A549 (cell line): ENCODE data around the gene TPSAB1. TPM values are rescaled to one million over a fixed set of nuclear protein-coding genes. Genes with fewer than 3 reads are reported as not detected.
"Not testable (repeated sequence)": the region's sequence is repeated elsewhere in the genome, so short reads cannot be mapped to it uniquely, and the experiment has no call there.

Experiments used
- ATAC-seq, 2 experiments: fragments of 200-7000 bp in 1 of 2; fragments of >200 bp in 1 of 2; cut with Nextera tagmentation in 1 of 2; cut with Tn5 transposase in 1 of 2; 3 replicates each; pipeline versions ENCODE4 v1.8.0 to v1.9.1; 2018 to 2020; ENCODE audit warnings: mild to moderate bottlenecking in 1 of 2, moderate library complexity in 1 of 2
- CTCF ChIA-PET: fragments of 300-600 bp; sonication (Branson Sonifier 250); formaldehyde crosslinking; extraction: SDS; loops from one replicate; lab custom pipeline; 2021; ENCODE audit warnings: antibody characterized with exemption, inconsistent platforms; lab: Yijun Ruan, JAX
- POLR2A ChIA-PET: fragments of 350-600 bp; formaldehyde crosslinking; extraction: SDS; loops from one replicate; lab custom pipeline; 2021; ENCODE audit warnings: antibody characterized with exemption, inconsistent platforms; lab: Yijun Ruan, JAX
- DNase-seq, 2 experiments: peaks; one replicate each; pipeline versions ENCODE4 v3.0.0 to v3.0.0-alpha.2; 2011 to 2016; ENCODE audit warnings: low read depth in 1 of 2, low spot score in 1 of 2
- FAIRE-seq: peaks from 2 replicates; lab custom pipeline; 2011; peaks lifted over from hg19 to GRCh38; lab: Jason Lieb, UNC
- H3K27ac ChIP-seq, 2 experiments: fragments of >200 bp; sonication (Bioruptor Twin); formaldehyde crosslinking; 3 replicates each; pipeline ENCODE4 v1.5.1; 2016 to 2017
- H3K4me1 ChIP-seq: fragments of >200 bp; sonication (Bioruptor Twin); formaldehyde crosslinking; 3 replicates; pipeline ENCODE4 v1.6.1; 2016
- H3K4me2 ChIP-seq: fragments of >200 bp; sonication (Bioruptor Twin); formaldehyde crosslinking; 3 replicates; pipeline ENCODE4 v1.6.1; 2016
- H3K4me3 ChIP-seq: fragments of >200 bp; sonication (Bioruptor Twin); formaldehyde crosslinking; 3 replicates; pipeline ENCODE4 v1.5.1; 2016
- H3K9me3 ChIP-seq: fragments of >200 bp; sonication (Bioruptor Twin); formaldehyde crosslinking; 3 replicates; pipeline ENCODE4 v1.6.1; 2016
- CHD2 ChIP-seq: fragments of 150-350 bp; IDR thresholded peaks from 2 replicates; pipeline ENCODE4 v1.6.1; 2014; ENCODE audit warnings: low read length; ENCODE audit not compliant: partially characterized antibody
- EHMT2 ChIP-seq: fragments of 200-600 bp; sonication (generic); IDR thresholded peaks from 2 replicates; pipeline ENCODE4 v1.6.1; 2016; ENCODE audit warnings: antibody characterized with exemption, low read depth, mild to moderate bottlenecking, moderate library complexity
- ESRRA ChIP-seq: fragments of 150-350 bp; IDR thresholded peaks from 2 replicates; pipeline ENCODE4 v1.6.1; 2014; ENCODE audit warnings: mild to moderate bottlenecking, low read length, borderline replicate concordance
- GATA3 ChIP-seq: IDR thresholded peaks from 2 replicates; pipeline ENCODE4 v1.6.1; 2012; ENCODE audit warnings: borderline replicate concordance
- KDM5A ChIP-seq: fragments of 200-600 bp; sonication (generic); IDR thresholded peaks from 2 replicates; pipeline ENCODE4 v1.6.1; 2016; ENCODE audit warnings: antibody characterized with exemption, mild to moderate bottlenecking
- MAFK ChIP-seq: fragments of 450-650 bp; IDR thresholded peaks from 2 replicates; pipeline ENCODE4 v1.6.1; 2014; ENCODE audit not compliant: partially characterized antibody
- MAZ ChIP-seq: fragments of 150-350 bp; IDR thresholded peaks from 2 replicates; pipeline ENCODE4 v1.6.1; 2014; ENCODE audit warnings: antibody characterized with exemption, low read depth, low read length, borderline replicate concordance
- NFE2L2 ChIP-seq: fragments of 150-350 bp; conservative IDR thresholded peaks from 2 replicates; pipeline ENCODE4 v1.6.1; 2014; ENCODE audit warnings: low read length
- NR3C1 ChIP-seq: fragments of >200 bp; sonication (Bioruptor Twin); formaldehyde crosslinking; IDR thresholded peaks from 3 replicates; pipeline ENCODE4 v1.6.1; 2017
- PHF8 ChIP-seq: fragments of 200-600 bp; sonication (generic); IDR thresholded peaks from 2 replicates; pipeline ENCODE4 v1.6.1; 2016; ENCODE audit warnings: low read depth, mild to moderate bottlenecking, antibody characterized with exemption, moderate library complexity, borderline replicate concordance
- RNF2 ChIP-seq: fragments of 200-600 bp; sonication (generic); IDR thresholded peaks from 2 replicates; pipeline ENCODE4 v1.6.1; 2016; ENCODE audit warnings: low read depth, mild to moderate bottlenecking, antibody characterized with exemption, moderate library complexity, borderline replicate concordance
- TP53 ChIP-seq: fragments of 250-450 bp; sonication (Bioruptor Pico); IDR thresholded peaks from 2 replicates; pipeline ENCODE4 v1.5.0; 2021; ENCODE audit warnings: mild to moderate bottlenecking, moderate library complexity
- ZNF302 ChIP-seq: fragments of 250-450 bp; sonication (Bioruptor Pico); IDR thresholded peaks from 2 replicates; pipeline ENCODE4 v1.9.0; 2021; ENCODE audit warnings: inconsistent platforms, mild to moderate bottlenecking, moderate library complexity
- WGBS: methylation state at CpG from one replicate; pipeline ENCODE4 v1.1.6; 2017; ENCODE audit errors: missing lambda C conversion rate; 5-methylcytosine and 5-hydroxymethylcytosine counted together
- polyA plus RNA-seq, 4 experiments: library from polyadenylated mRNA; depleted of rRNA in 3 of 4; stranded (reverse); fragments of >200 nt; fragmentation: RNase III in 1 of 4; extraction: RNeasy Plus Mini Kit Qiagen cat#74134 plus additional on column Dnase treatment in 1 of 4; gene quantifications; 2 replicates in 3 of 4; 3 replicates in 1 of 4; pipeline ENCODE4 v1.2.3, GENCODE V29; 2011 to 2017
- TF ChIP-seq, protein P1 (sequence below): fragments of >200 bp; sonication (Bioruptor Twin); formaldehyde crosslinking; IDR thresholded peaks from 2 replicates; pipeline ENCODE4 v1.6.1; 2016
- TF ChIP-seq, protein P2 (sequence below): IDR thresholded peaks from 2 replicates; pipeline ENCODE4 v1.6.1; 2012
- TF ChIP-seq, protein P3 (sequence below): fragments of 250-450 bp; sonication (Bioruptor Pico); IDR thresholded peaks from 2 replicates; pipeline ENCODE4 v1.5.0; 2021; ENCODE audit warnings: mild to moderate bottlenecking, moderate library complexity, borderline replicate concordance

The TPSAB1 gene
- polyA plus RNA-seq, 2 of the 4 experiments (the other 2 are of a cell fraction): not detected

DNA sequence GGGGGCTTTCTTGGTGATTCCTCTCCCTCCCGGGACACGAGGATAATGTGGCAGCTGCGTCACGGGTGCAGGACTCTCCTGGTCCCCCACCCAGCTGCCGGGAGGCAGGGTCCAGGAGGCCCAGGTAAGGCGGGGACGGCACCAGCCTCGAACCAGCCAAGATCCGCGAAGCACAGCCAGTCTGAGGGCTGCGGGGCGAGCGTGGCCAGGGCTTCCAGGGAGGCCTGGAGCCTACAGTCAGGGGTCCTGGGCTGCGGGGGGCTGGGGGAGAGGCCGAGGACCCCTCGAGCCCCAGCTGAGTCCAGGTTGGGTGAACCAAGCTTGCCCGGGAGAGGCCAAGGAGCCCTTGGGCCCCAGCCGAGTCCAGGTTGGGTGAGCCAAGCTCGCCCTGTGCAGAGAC, 25.3 kb downstream of the TPSAB1 start (continued):
- TF ChIP-seq, protein P1, sequence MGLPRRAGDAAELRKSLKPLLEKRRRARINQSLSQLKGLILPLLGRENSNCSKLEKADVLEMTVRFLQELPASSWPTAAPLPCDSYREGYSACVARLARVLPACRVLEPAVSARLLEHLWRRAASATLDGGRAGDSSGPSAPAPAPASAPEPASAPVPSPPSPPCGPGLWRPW: no peak

DNA sequence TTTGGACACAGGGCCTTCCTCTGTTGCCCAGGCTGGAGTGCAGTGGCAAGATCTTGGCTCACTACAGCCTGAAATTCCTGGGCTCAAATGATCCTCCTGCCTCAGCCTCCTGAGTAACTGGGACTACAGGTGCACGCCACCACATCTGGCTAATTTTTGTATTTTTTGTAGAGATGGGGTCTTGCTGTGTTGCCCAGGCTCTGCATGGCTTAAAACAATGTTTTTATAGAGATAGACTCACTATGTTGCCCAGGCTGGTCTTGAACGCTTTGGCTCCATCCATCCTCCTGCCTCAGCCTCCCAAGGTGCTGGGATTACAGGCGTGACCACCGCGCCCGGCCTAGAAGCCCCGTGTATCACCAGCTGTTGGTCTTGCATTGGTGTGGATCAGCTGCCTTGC, 28.9 kb downstream of the TPSAB1 start:
- H3K27ac ChIP-seq, ATAC-seq, FAIRE-seq, POLR2A ChIA-PET, H3K4me1 ChIP-seq, H3K9me3 ChIP-seq, H3K4me2 ChIP-seq, DNase-seq, H3K4me3 ChIP-seq: not testable (repeated sequence)
- CTCF ChIA-PET: interaction anchor here (0.6 to 1.5 kb wide), 2 partner anchors 12 to 75 kb away, joined by 3 read pairs; no protein-coding TSS in a partner anchor
- 85% methylated on average over 7 of the region's 7 CpGs for WGBS

DNA sequence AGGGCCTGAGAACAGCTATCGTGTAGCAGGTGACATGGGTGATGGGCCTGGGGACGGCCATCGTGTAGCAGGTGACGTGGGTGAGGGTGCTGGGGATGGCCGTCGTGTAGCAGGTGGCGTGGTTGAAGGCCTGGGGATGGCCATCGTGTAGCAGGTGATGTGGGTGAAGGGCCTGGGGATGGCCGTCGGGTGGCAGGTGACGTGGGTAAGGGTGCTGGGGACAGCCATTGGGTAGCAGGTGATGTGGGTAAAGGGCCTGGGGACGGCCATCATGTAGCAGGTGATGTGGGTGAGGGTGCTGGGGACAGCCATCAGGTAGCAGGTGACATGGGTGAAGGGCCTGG, 30.8 kb downstream of the TPSAB1 start:
- no peak for FAIRE-seq
- Histone ChIP-seq H3K4me1 (peaks cover 5% of the 10 kb centered on the region; the same call in 1 of the 3 replicates), H3K4me3 (no peak overlapping the region), H3K27ac (no peak overlapping the region), H3K4me2 (no peak overlapping the region), H3K9me3 (no peaks in the 10 kb centered on the region)
- DNase-seq: no peak
- WGBS: 80% methylated on average over 12 of the region's 12 CpGs
- no peak for TF ChIP-seq NFE2L2
- no peak for TF ChIP-seq NR3C1
- TF ChIP-seq KDM5A: no peak
- TF ChIP-seq CHD2: no peak
- TF ChIP-seq MAFK: no peak
- no peak for TF ChIP-seq MAZ
- TF ChIP-seq, protein P2, sequence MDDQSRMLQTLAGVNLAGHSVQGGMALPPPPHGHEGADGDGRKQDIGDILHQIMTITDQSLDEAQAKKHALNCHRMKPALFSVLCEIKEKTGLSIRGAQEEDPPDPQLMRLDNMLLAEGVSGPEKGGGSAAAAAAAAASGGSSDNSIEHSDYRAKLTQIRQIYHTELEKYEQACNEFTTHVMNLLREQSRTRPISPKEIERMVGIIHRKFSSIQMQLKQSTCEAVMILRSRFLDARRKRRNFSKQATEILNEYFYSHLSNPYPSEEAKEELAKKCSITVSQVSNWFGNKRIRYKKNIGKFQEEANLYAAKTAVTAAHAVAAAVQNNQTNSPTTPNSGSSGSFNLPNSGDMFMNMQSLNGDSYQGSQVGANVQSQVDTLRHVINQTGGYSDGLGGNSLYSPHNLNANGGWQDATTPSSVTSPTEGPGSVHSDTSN: no peak
- no peak for TF ChIP-seq EHMT2
- no peak for TF ChIP-seq TP53
- TF ChIP-seq ESRRA: no peak
- TF ChIP-seq, protein P3, sequence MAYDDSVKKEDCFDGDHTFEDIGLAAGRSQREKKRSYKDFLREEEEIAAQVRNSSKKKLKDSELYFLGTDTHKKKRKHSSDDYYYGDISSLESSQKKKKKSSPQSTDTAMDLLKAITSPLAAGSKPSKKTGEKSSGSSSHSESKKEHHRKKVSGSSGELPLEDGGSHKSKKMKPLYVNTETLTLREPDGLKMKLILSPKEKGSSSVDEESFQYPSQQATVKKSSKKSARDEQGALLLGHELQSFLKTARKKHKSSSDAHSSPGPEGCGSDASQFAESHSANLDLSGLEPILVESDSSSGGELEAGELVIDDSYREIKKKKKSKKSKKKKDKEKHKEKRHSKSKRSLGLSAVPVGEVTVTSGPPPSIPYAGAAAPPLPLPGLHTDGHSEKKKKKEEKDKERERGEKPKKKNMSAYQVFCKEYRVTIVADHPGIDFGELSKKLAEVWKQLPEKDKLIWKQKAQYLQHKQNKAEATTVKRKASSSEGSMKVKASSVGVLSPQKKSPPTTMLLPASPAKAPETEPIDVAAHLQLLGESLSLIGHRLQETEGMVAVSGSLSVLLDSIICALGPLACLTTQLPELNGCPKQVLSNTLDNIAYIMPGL: no peak
- no peak for TF ChIP-seq ZNF302 (CRISPR knock-in tag)
- no peak for TF ChIP-seq GATA3
- TF ChIP-seq RNF2: no peak
- no peak for TF ChIP-seq PHF8
- CTCF ChIA-PET: no interaction called here
- ATAC-seq: no peak
- POLR2A ChIA-PET: interaction anchor here (0.6 kb wide), 1 partner anchor 24 kb away, joined by 3 read pairs; no protein-coding TSS in a partner anchor

DNA sequence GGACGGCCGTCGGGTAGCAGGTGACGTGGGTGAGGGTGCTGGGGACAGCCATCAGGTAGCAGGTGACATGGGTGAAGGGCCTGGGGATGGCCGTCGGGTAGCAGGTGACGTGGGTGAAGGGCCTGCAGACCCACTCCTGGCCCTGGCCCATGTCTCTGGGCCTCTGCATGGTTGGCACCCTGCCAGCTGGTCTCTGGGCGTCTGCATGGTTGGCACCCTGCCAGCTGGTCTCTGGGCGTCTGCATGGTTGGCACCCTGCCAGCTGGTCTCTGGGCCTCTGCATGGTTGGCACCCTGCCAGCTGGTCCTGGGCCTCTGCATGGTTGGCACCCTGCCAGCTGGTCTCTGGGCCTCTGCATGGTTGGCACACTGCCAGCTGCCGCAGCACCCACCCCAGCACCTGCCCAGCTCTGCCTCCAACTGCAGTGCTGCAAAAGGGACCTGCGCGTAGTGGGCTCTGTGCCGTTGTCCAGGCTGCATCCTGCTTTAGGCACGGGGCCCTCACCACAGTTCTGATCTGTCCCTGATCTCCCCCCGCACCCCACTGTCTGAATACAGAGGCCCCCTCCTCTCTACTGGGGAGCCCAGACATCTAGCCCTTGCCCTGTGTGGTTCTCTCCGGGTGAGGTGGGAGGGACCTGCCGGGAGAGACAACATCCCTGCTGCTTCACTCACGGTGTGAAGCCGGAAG, 31.4 kb downstream of the TPSAB1 start:
- CTCF ChIA-PET, H3K4me1 ChIP-seq, H3K4me3 ChIP-seq, H3K27ac ChIP-seq, H3K9me3 ChIP-seq, DNase-seq, H3K4me2 ChIP-seq, FAIRE-seq: not testable (repeated sequence)
- WGBS: 52% methylated on average over 15 of the region's 19 CpGs
- POLR2A ChIA-PET: interaction anchor here (0.6 kb wide), 1 partner anchor 23 kb away, joined by 3 read pairs; no protein-coding TSS in a partner anchor
- ATAC-seq: peak in 1 of 2 experiments; percentile 52; a peak in 3 of 6 replicates
